SK-N-SH (cell line): ENCODE measurements around the gene ANP32A. TPM values are rescaled to one million over a fixed set of nuclear protein-coding genes. Genes with fewer than 3 reads are reported as not detected.

ENCODE experiments used
- CTCF ChIA-PET: fragments of 300-600, 350-600 bp; formaldehyde crosslinking; extraction: SDS; loops from one replicate; lab custom pipeline; 2021; lab: Yijun Ruan, JAX
- POLR2A ChIA-PET: fragments of 350-600 bp; sonication (Branson Sonifier 250); formaldehyde crosslinking; extraction: SDS; loops from one replicate; lab custom pipeline; 2020; ENCODE audit warnings: antibody characterized with exemption, inconsistent platforms; lab: Yijun Ruan, JAX
- DNase-seq: peaks from one replicate; pipeline ENCODE4 v3.0.0; 2012
- H2AFZ ChIP-seq: fragments of 200-600 bp; sonication (generic); 2 replicates; pipeline ENCODE4 v1.8.1; 2016; ENCODE audit warnings: antibody characterized with exemption, mild to moderate bottlenecking, low read depth
- H3F3A ChIP-seq: fragments of 200-600 bp; sonication (generic); replicated peaks from 2 replicates; pipeline ENCODE3; 2016; ENCODE audit warnings: antibody characterized with exemption, mild to moderate bottlenecking; ENCODE audit not compliant: insufficient read depth
- H3K27ac ChIP-seq, 2 experiments: fragments of 200-500 bp in 1 of 2; fragments of 200-600 bp in 1 of 2; sonication (Bioruptor generic) in 1 of 2; sonication (generic), shearing (Covaris generic) in 1 of 2; 2 replicates each; pipeline versions ENCODE4 v1.5.1 to v1.6.1; 2014 to 2016; ENCODE audit warnings: low read depth in 2 of 2, inconsistent platforms in 1 of 2, low read length in 1 of 2, mild to moderate bottlenecking in 1 of 2, mixed read lengths in 1 of 2
- H3K27me3 ChIP-seq: fragments of 200-600 bp; sonication (generic), shearing (Covaris generic); 2 replicates; pipeline ENCODE4 v1.6.1; 2016; ENCODE audit warnings: mixed run types; ENCODE audit not compliant: insufficient read depth
- H3K36me3 ChIP-seq, 2 experiments: fragments of 200-500 bp in 1 of 2; fragments of 200-600 bp in 1 of 2; sonication (Bioruptor generic) in 1 of 2; sonication (generic) in 1 of 2; replicated peaks in 1 of 2; 2 replicates each; pipeline versions ENCODE3 to v1.5.1; 2014 to 2016; ENCODE audit warnings: low read length in 1 of 2, mild to moderate bottlenecking in 1 of 2; ENCODE audit not compliant: insufficient read depth in 2 of 2, control insufficient read depth in 1 of 2
- H3K4me1 ChIP-seq, 2 experiments: fragments of 200-500 bp in 1 of 2; fragments of 200-600 bp in 1 of 2; sonication (Bioruptor generic) in 1 of 2; sonication (generic), shearing (Covaris generic) in 1 of 2; 2 replicates each; pipeline versions ENCODE4 v1.5.1 to v1.6.1; 2014 to 2016; ENCODE audit warnings: low read depth in 1 of 2, low read length in 1 of 2, mixed run types in 1 of 2; ENCODE audit not compliant: insufficient read depth in 2 of 2, control insufficient read depth in 1 of 2
- H3K4me2 ChIP-seq: fragments of 200-600 bp; sonication (generic), shearing (Covaris generic); 2 replicates; pipeline ENCODE4 v1.6.1; 2017; ENCODE audit warnings: mixed run types
- H3K4me3 ChIP-seq, 2 experiments: fragments of 200-500 bp in 1 of 2; fragments of 200-600 bp in 1 of 2; sonication (Bioruptor generic) in 1 of 2; sonication (generic), shearing (Covaris generic) in 1 of 2; 2 replicates each; pipeline versions ENCODE4 v1.5.1 to v1.8.1; 2014 to 2016; ENCODE audit warnings: low read depth in 2 of 2, inconsistent platforms in 1 of 2, low read length in 1 of 2, mild to moderate bottlenecking in 1 of 2, mixed read lengths in 1 of 2, moderate library complexity in 1 of 2
- H3K79me2 ChIP-seq: fragments of 200-600 bp; sonication (generic); 2 replicates; pipeline ENCODE4 v1.8.1; 2017; ENCODE audit warnings: mild to moderate bottlenecking; ENCODE audit not compliant: insufficient read depth
- H3K9ac ChIP-seq: fragments of 200-600 bp; sonication (generic); 2 replicates; pipeline ENCODE4 v1.6.1; 2017; ENCODE audit warnings: mixed run types
- H3K9me2 ChIP-seq: fragments of 200-600 bp; sonication (generic); 2 replicates; pipeline ENCODE4 v1.6.1; 2017; ENCODE audit warnings: mixed run types
- H3K9me3 ChIP-seq: fragments of 200-600 bp; sonication (generic); 2 replicates; pipeline ENCODE4 v1.6.1; 2017; ENCODE audit warnings: mixed run types, mild to moderate bottlenecking, moderate library complexity
- H4K20me1 ChIP-seq: fragments of 200-600 bp; sonication (generic); 2 replicates; pipeline ENCODE4 v1.6.1; 2017; ENCODE audit warnings: mild to moderate bottlenecking, mixed run types; ENCODE audit not compliant: insufficient read depth
- ELF1 ChIP-seq: IDR thresholded peaks from 2 replicates; pipeline ENCODE4 v1.4.0; 2012
- FOSL2 ChIP-seq: IDR thresholded peaks from 2 replicates; pipeline ENCODE4 v1.4.0; 2012; ENCODE audit warnings: low read depth, mild to moderate bottlenecking, moderate library complexity, borderline replicate concordance
- MXI1 ChIP-seq: IDR thresholded peaks from 2 replicates; pipeline ENCODE4 v1.6.1; 2012; ENCODE audit warnings: mild to moderate bottlenecking, low read depth, low read length, improper control_type of control experiment
- NFIC ChIP-seq: IDR thresholded peaks from 2 replicates; pipeline ENCODE4 v1.4.0; 2012; ENCODE audit warnings: borderline replicate concordance
- NRF1 ChIP-seq: IDR thresholded peaks from 2 replicates; pipeline ENCODE4 v1.6.1; 2012; ENCODE audit warnings: low read depth, mild to moderate bottlenecking, low read length
- RFX5 ChIP-seq: IDR thresholded peaks from 2 replicates; pipeline ENCODE4 v1.6.1; 2012; ENCODE audit warnings: mild to moderate bottlenecking, improper control_type of control experiment, low read length
- TAF1 ChIP-seq: IDR thresholded peaks from 2 replicates; pipeline ENCODE4 v1.6.1; 2012; ENCODE audit warnings: low read depth, mild to moderate bottlenecking, low read length, moderate library complexity, borderline replicate concordance
- TCF12 ChIP-seq: IDR thresholded peaks from 2 replicates; pipeline ENCODE4 v1.4.0; 2012
- USF1 ChIP-seq: IDR thresholded peaks from 2 replicates; pipeline ENCODE4 v1.4.0; 2012; ENCODE audit warnings: low read depth, borderline replicate concordance
- USF2 ChIP-seq: fragments of 150-350 bp; IDR thresholded peaks from 2 replicates; pipeline ENCODE4 v1.6.1; 2017; ENCODE audit warnings: antibody characterized with exemption, low read length, low read depth, borderline replicate concordance
- WGBS: methylation state at CpG from one replicate; pipeline ENCODE4 v1.1.6; 2017; ENCODE audit warnings: low lambda C conversion rate; 5-methylcytosine and 5-hydroxymethylcytosine counted together
- polyA plus RNA-seq, 3 experiments: library from polyadenylated mRNA; depleted of rRNA; stranded (reverse); fragments of >200 nt; gene quantifications; 2 replicates each; pipeline ENCODE4 v1.2.3, GENCODE V29; 2012
- TF ChIP-seq, protein P1 (sequence below): fragments of 200-600 bp; sonication (generic); IDR thresholded peaks from 2 replicates; pipeline ENCODE4 v1.6.1; 2017; ENCODE audit warnings: antibody characterized with exemption, mild to moderate bottlenecking, moderate library complexity

Gene ANP32A
- polyA plus RNA-seq, 1 of the 3 experiments (the other 2 are of a cell fraction) = 58.4 TPM

DNA sequence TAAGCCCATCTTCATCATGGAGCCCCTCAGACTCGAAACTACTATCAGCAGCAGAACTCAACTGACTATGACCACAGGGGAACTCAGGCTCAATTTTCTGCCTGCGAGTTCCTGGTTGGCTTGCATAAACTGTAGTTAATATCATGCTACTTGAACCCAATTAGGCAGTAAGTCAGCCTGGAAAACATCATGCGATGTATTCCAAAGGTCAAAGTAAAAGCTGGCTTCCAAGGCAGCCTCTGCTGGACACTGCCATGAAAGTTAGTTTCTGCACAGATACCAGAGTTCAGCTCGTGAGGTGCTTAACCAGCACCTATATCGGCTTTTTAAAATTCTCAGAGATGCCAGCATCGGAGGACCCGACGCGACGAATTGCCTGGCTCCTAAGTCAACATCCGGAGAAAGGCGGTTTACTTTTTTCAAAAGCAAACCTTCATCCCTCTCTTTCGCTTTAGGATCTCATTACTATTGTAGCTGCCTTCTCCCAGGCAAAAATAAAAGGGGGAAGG is 3.8 kb downstream of the ANP32A start:
- Histone ChIP-seq H4K20me1 (peaks cover 23% of the 10 kb centered on the region; the same call in 1 of the 2 replicates), H3K9ac (peak overlapping the region; percentile 96), H3K36me3 (peaks cover 0 to 4% of the 10 kb centered on the region in 2 experiments), H2AFZ (peak overlapping the region; percentile 63), H3F3A (peaks cover 3% of the 10 kb centered on the region), H3K27ac (peak overlapping the region; percentile 87 to 98), H3K27me3 (no peaks in the 10 kb centered on the region), H3K9me3 (no peaks in the 10 kb centered on the region), H3K4me2 (peak overlapping the region; percentile 92), H3K4me3 (peak overlapping the region; percentile 89 to 92), H3K4me1 (peaks cover 10 to 37% of the 10 kb centered on the region in 2 experiments; a peak in 3 of 4 replicates), H3K79me2 (peaks cover 94% of the 10 kb centered on the region), H3K9me2 (no peaks in the 10 kb centered on the region)
- TF ChIP-seq NFIC (no peak), ELF1 (no peak), USF1 (no peak), TCF12 (peak; percentile 16; the same call in 1 of the 2 replicates), TAF1 (no peak), MXI1 (peak; percentile 16), USF2 (no peak)
- TF ChIP-seq, protein P1, sequence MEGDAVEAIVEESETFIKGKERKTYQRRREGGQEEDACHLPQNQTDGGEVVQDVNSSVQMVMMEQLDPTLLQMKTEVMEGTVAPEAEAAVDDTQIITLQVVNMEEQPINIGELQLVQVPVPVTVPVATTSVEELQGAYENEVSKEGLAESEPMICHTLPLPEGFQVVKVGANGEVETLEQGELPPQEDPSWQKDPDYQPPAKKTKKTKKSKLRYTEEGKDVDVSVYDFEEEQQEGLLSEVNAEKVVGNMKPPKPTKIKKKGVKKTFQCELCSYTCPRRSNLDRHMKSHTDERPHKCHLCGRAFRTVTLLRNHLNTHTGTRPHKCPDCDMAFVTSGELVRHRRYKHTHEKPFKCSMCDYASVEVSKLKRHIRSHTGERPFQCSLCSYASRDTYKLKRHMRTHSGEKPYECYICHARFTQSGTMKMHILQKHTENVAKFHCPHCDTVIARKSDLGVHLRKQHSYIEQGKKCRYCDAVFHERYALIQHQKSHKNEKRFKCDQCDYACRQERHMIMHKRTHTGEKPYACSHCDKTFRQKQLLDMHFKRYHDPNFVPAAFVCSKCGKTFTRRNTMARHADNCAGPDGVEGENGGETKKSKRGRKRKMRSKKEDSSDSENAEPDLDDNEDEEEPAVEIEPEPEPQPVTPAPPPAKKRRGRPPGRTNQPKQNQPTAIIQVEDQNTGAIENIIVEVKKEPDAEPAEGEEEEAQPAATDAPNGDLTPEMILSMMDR = no peak
- ChIA-PET POLR2A (interaction anchor here (0.6 to 1.5 kb wide), 2 partner anchors 36 to 59 kb away, joined by 3 to 7 read pairs; no protein-coding TSS in a partner anchor), CTCF (interaction anchor here (0.9 to 2.0 kb wide), 8 partner anchors 9 to 510 kb away, joined by 3 to 12 read pairs (median 4); no protein-coding TSS in a partner anchor)
- DNase-seq = no peak
- 13% methylated on average over 13 of the region's 13 CpGs for WGBS

DNA sequence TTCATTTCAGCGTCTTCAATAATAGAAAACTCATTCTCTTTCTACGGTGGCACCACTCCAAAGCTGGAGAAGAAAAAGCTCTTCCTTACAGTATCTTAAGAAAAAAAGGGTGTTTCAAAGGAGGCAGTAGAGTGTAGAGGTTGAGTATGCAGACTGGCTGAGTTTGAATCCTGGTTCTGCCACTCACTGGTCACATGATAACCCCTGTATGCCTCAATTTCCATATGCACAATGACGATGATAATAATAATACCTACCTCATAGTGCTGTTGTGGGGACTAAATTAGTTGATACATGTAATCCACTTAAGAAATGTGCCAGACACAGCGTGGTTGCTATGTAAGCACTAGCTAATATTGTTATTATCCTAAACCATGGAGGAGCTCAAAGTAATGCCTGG is 4.5 kb downstream of the ANP32A start:
- ChIA-PET CTCF (interaction anchor here (0.9 to 2.0 kb wide), 9 partner anchors 9 to 510 kb away, joined by 3 to 12 read pairs (median 4); no protein-coding TSS in a partner anchor), POLR2A (no interaction called here)
- TF ChIP-seq NRF1 = no peak
- TF ChIP-seq FOSL2 = no peak
- TF ChIP-seq USF1 = 0 out of 2 replicates have a peak, but pooled peaks have one; percentile 28
- no peak for TF ChIP-seq RFX5
- Histone ChIP-seq H3K27ac (peak overlapping the region in 1 of 2 experiments; percentile 98; a peak in 1 of 4 replicates), H3K9me3 (no peaks in the 10 kb centered on the region), H3K4me1 (peaks cover 10 to 36% of the 10 kb centered on the region in 2 experiments; a peak in 3 of 4 replicates), H3K9ac (no peak overlapping the region), H3K9me2 (no peaks in the 10 kb centered on the region), H3K36me3 (peaks cover 0 to 4% of the 10 kb centered on the region in 2 experiments), H3K79me2 (peaks cover 96% of the 10 kb centered on the region), H3K4me2 (peak overlapping the region; percentile 92; the same call in 1 of the 2 replicates), H2AFZ (no peak overlapping the region), H3F3A (peaks cover 3% of the 10 kb centered on the region), H3K4me3 (peak overlapping the region in 1 of 2 experiments; percentile 89; a peak in 2 of 4 replicates), H4K20me1 (peaks cover 28% of the 10 kb centered on the region; the same call in 1 of the 2 replicates), H3K27me3 (no peaks in the 10 kb centered on the region)
- DNase-seq = no peak
- 85% methylated on average over 4 of the region's 4 CpGs for WGBS
